Erythroblast (primary cell): ENCODE measurements around the gene ABHD2.
A peak's percentile ranks its signal among the peaks of the same experiment; 100 is the strongest.
"Not testable (repeated sequence)": the region's sequence is repeated elsewhere in the genome, so short reads cannot be mapped to it uniquely, and the experiment has no call there.

Source experiments
- DNase-seq, 2 experiments: peaks; one replicate each; lab custom pipeline; 2025; lab: John Stamatoyannopoulos, UW
- GATA1 ChIP-seq: IDR thresholded peaks from 2 replicates; pipeline ENCODE4 v1.6.1; 2011; ENCODE audit warnings: low read depth, mild to moderate bottlenecking, control low read depth, low read length, moderate library complexity
- POLR2A ChIP-seq: IDR thresholded peaks from 2 replicates; pipeline ENCODE4 v1.6.1; 2011; ENCODE audit warnings: mild to moderate bottlenecking, low read length

ABHD2 gene

GRCh38 chr15:89136818-89137772 is 48.8 kb downstream of the ABHD2 start:
- no peak for DNase-seq

GRCh38 chr15:89137926-89138325 is 49.7 kb downstream of the ABHD2 start:
- DNase-seq: no peak
- TF ChIP-seq POLR2A (no peak), GATA1 (no peak)

More at GRCh38 chr15:89136818-89137772, 48.8 kb downstream of the ABHD2 start:
- no peak for TF ChIP-seq GATA1
- TF ChIP-seq POLR2A: no peak

GRCh38 chr15:89138999-89139612 is 50.9 kb downstream of the ABHD2 start:
- TF ChIP-seq POLR2A (no peak), GATA1 (no peak)
- no peak for DNase-seq

GRCh38 chr15:89139613-89140499 is 51.6 kb downstream of the ABHD2 start:
- TF ChIP-seq POLR2A (no peak), GATA1 (no peak)
- DNase-seq: no peak

- TF ChIP-seq POLR2A (no peak), GATA1 (no peak)
- DNase-seq: no peak
These were observed 52.3 kb downstream of the ABHD2 start for GRCh38 chr15:89140595-89140994.

- DNase-seq: not testable (repeated sequence)
These were observed 52.9 kb downstream of the ABHD2 start for GRCh38 chr15:89141159-89141558.

- no peak for TF ChIP-seq GATA1
- TF ChIP-seq POLR2A: no peak
- DNase-seq: peak; percentile 15 to 17
These were observed 53.6 kb downstream of the ABHD2 start for GRCh38 chr15:89141885-89142284.

GRCh38 chr15:89142423-89142822 is 54.2 kb downstream of the ABHD2 start:
- DNase-seq: no peak
- TF ChIP-seq POLR2A: no peak
- TF ChIP-seq GATA1: no peak

- DNase-seq: no peak
These were observed 55.4 kb downstream of the ABHD2 start for GRCh38 chr15:89143503-89144162.

GRCh38 chr15:89144491-89144890 is 56.2 kb downstream of the ABHD2 start:
- TF ChIP-seq POLR2A: no peak
- TF ChIP-seq GATA1: no peak
- DNase-seq: no peak

More at GRCh38 chr15:89143503-89144162, 55.4 kb downstream of the ABHD2 start:
- TF ChIP-seq GATA1 (no peak), POLR2A (no peak)

GRCh38 chr15:89146366-89146765 is 58.1 kb downstream of the ABHD2 start:
- TF ChIP-seq POLR2A: no peak
- DNase-seq: no peak

- no peak for DNase-seq
- TF ChIP-seq GATA1 (no peak), POLR2A (no peak)
These were observed 59.9 kb downstream of the ABHD2 start for GRCh38 chr15:89148126-89148525.

GRCh38 chr15:89149501-89150101 is 61.3 kb downstream of the ABHD2 start:
- no peak for DNase-seq

More at GRCh38 chr15:89149501-89150101, 61.3 kb downstream of the ABHD2 start:
- TF ChIP-seq GATA1: no peak
- TF ChIP-seq POLR2A: no peak
